ENCODE measurements around the gene CHCHD6.

The CHCHD6 gene

GRCh38 chr3:126888186-126888760 is 184.2 kb downstream of the CHCHD6 start:
- Histone ChIP-seq H3K9me3 (ENCODE audit: control insufficient read depth, insufficient read depth, low read length) (no peaks in the 10 kb centered on the region), H3K36me3 (ENCODE audit: insufficient read depth, low read length) (no peaks in the 10 kb centered on the region), H3K4me1 (ENCODE audit: insufficient read depth, low read length) (no peaks in the 10 kb centered on the region), H3K9ac (ENCODE audit: low read depth, low read length) (no peak overlapping the region)

GRCh38 chr3:126889276-126890201 is 185.5 kb downstream of the CHCHD6 start:
- Histone ChIP-seq H3K9ac (ENCODE audit: low read depth, low read length) (no peak overlapping the region), H3K9me3 (ENCODE audit: control insufficient read depth, insufficient read depth, low read length) (no peaks in the 10 kb centered on the region), H3K4me1 (ENCODE audit: insufficient read depth, low read length) (peaks cover 6% of the 10 kb centered on the region; the same call in 1 of the 2 replicates), H3K36me3 (ENCODE audit: insufficient read depth, low read length) (no peaks in the 10 kb centered on the region)

- no peaks in the 10 kb centered on the region for H3K9me3 ChIP-seq (ENCODE audit: control insufficient read depth, insufficient read depth, low read length)
- no peak overlapping the region for H3K9ac ChIP-seq (ENCODE audit: low read depth, low read length)
- peaks cover 20% of the 10 kb centered on the region; the same call in 1 of the 2 replicates for H3K4me1 ChIP-seq (ENCODE audit: insufficient read depth, low read length)
- peaks cover 5% of the 10 kb centered on the region; the same call in 1 of the 2 replicates for H3K36me3 ChIP-seq (ENCODE audit: insufficient read depth, low read length)
These were observed 187.1 kb downstream of the CHCHD6 start for GRCh38 chr3:126891141-126891540.

- peaks cover 20% of the 10 kb centered on the region; the same call in 1 of the 2 replicates for H3K4me1 ChIP-seq (ENCODE audit: insufficient read depth, low read length)
- no peaks in the 10 kb centered on the region for H3K9me3 ChIP-seq (ENCODE audit: control insufficient read depth, insufficient read depth, low read length)
- peaks cover 5% of the 10 kb centered on the region; the same call in 1 of the 2 replicates for H3K36me3 ChIP-seq (ENCODE audit: insufficient read depth, low read length)
- no peak overlapping the region for H3K9ac ChIP-seq (ENCODE audit: low read depth, low read length)
These were observed 187.8 kb downstream of the CHCHD6 start for GRCh38 chr3:126891791-126892190.

GRCh38 chr3:126893651-126894050 is 189.6 kb downstream of the CHCHD6 start:
- Histone ChIP-seq H3K9me3 (ENCODE audit: control insufficient read depth, insufficient read depth, low read length) (no peaks in the 10 kb centered on the region), H3K36me3 (ENCODE audit: insufficient read depth, low read length) (peaks cover 5% of the 10 kb centered on the region; the same call in 1 of the 2 replicates), H3K9ac (ENCODE audit: low read depth, low read length) (no peak overlapping the region), H3K4me1 (ENCODE audit: insufficient read depth, low read length) (peaks cover 20% of the 10 kb centered on the region; the same call in 1 of the 2 replicates)

GRCh38 chr3:126894475-126894874 is 190.4 kb downstream of the CHCHD6 start:
- Histone ChIP-seq H3K9me3 (ENCODE audit: control insufficient read depth, insufficient read depth, low read length) (no peaks in the 10 kb centered on the region), H3K4me1 (ENCODE audit: insufficient read depth, low read length) (peaks cover 20% of the 10 kb centered on the region; the same call in 1 of the 2 replicates), H3K9ac (ENCODE audit: low read depth, low read length) (no peak overlapping the region), H3K36me3 (ENCODE audit: insufficient read depth, low read length) (peaks cover 5% of the 10 kb centered on the region; the same call in 1 of the 2 replicates)

- no peaks in the 10 kb centered on the region for H3K9me3 ChIP-seq (ENCODE audit: control insufficient read depth, insufficient read depth, low read length)
- peaks cover 5% of the 10 kb centered on the region; the same call in 1 of the 2 replicates for H3K36me3 ChIP-seq (ENCODE audit: insufficient read depth, low read length)
- no peak overlapping the region for H3K9ac ChIP-seq (ENCODE audit: low read depth, low read length)
- H3K4me1 ChIP-seq (ENCODE audit: insufficient read depth, low read length) = peaks cover 20% of the 10 kb centered on the region; the same call in 1 of the 2 replicates
These were observed 191.4 kb downstream of the CHCHD6 start for GRCh38 chr3:126895178-126896066.

GRCh38 chr3:126896067-126896441 is 192.0 kb downstream of the CHCHD6 start:
- no peak overlapping the region for H3K9ac ChIP-seq (ENCODE audit: low read depth, low read length)
- no peaks in the 10 kb centered on the region for H3K9me3 ChIP-seq (ENCODE audit: control insufficient read depth, insufficient read depth, low read length)
- peaks cover 20% of the 10 kb centered on the region; the same call in 1 of the 2 replicates for H3K4me1 ChIP-seq (ENCODE audit: insufficient read depth, low read length)
- peaks cover 5% of the 10 kb centered on the region; the same call in 1 of the 2 replicates for H3K36me3 ChIP-seq (ENCODE audit: insufficient read depth, low read length)

- H3K9ac ChIP-seq (ENCODE audit: low read depth, low read length) = no peak overlapping the region
- H3K36me3 ChIP-seq (ENCODE audit: insufficient read depth, low read length) = peaks cover 5% of the 10 kb centered on the region; the same call in 1 of the 2 replicates
- no peaks in the 10 kb centered on the region for H3K9me3 ChIP-seq (ENCODE audit: control insufficient read depth, insufficient read depth, low read length)
- peaks cover 20% of the 10 kb centered on the region; the same call in 1 of the 2 replicates for H3K4me1 ChIP-seq (ENCODE audit: insufficient read depth, low read length)
These were observed 192.9 kb downstream of the CHCHD6 start for GRCh38 chr3:126896968-126897367.

GRCh38 chr3:126897943-126898342 is 193.9 kb downstream of the CHCHD6 start:
- H3K36me3 ChIP-seq (ENCODE audit: insufficient read depth, low read length) = peaks cover 5% of the 10 kb centered on the region; the same call in 1 of the 2 replicates
- no peak overlapping the region for H3K9ac ChIP-seq (ENCODE audit: low read depth, low read length)
- H3K9me3 ChIP-seq (ENCODE audit: control insufficient read depth, insufficient read depth, low read length) = no peaks in the 10 kb centered on the region
- peaks cover 20% of the 10 kb centered on the region; the same call in 1 of the 2 replicates for H3K4me1 ChIP-seq (ENCODE audit: insufficient read depth, low read length)

GRCh38 chr3:126900859-126901540 is 197.0 kb downstream of the CHCHD6 start:
- Histone ChIP-seq H3K4me1 (ENCODE audit: insufficient read depth, low read length) (no peaks in the 10 kb centered on the region), H3K9ac (ENCODE audit: low read depth, low read length) (no peak overlapping the region), H3K9me3 (ENCODE audit: control insufficient read depth, insufficient read depth, low read length) (no peaks in the 10 kb centered on the region), H3K36me3 (ENCODE audit: insufficient read depth, low read length) (peaks cover under 1% of the 10 kb centered on the region; the same call in 1 of the 2 replicates)

GRCh38 chr3:126901631-126902030 is 197.6 kb downstream of the CHCHD6 start:
- H3K9ac ChIP-seq (ENCODE audit: low read depth, low read length) = no peak overlapping the region

GRCh38 chr3:126903521-126903920 is 199.5 kb downstream of the CHCHD6 start:
- no peaks in the 10 kb centered on the region for H3K9me3 ChIP-seq (ENCODE audit: control insufficient read depth, insufficient read depth, low read length)
- no peaks in the 10 kb centered on the region for H3K4me1 ChIP-seq (ENCODE audit: insufficient read depth, low read length)
- H3K36me3 ChIP-seq (ENCODE audit: insufficient read depth, low read length) = no peaks in the 10 kb centered on the region
- H3K9ac ChIP-seq (ENCODE audit: low read depth, low read length) = no peak overlapping the region

More at GRCh38 chr3:126901631-126902030, 197.6 kb downstream of the CHCHD6 start:
- Histone ChIP-seq H3K4me1 (ENCODE audit: insufficient read depth, low read length) (no peaks in the 10 kb centered on the region), H3K9me3 (ENCODE audit: control insufficient read depth, insufficient read depth, low read length) (no peaks in the 10 kb centered on the region), H3K36me3 (ENCODE audit: insufficient read depth, low read length) (no peaks in the 10 kb centered on the region)
